ENCODE data around the gene C6orf136.
A peak's percentile ranks its signal among the peaks of the same experiment; 100 is the strongest.
"Not testable (repeated sequence)": the region's sequence is repeated elsewhere in the genome, so short reads cannot be mapped to it uniquely, and the experiment has no call there.

C6orf136 gene

GRCh38 chr6:30646450-30647241, at the start of gene C6orf136:
Gene C6orf136 (plus strand): TSS chr6:30647133. CDS start chr6:30647232, 99 bp downstream.
- in situ Hi-C loops (cut with MboI; ENCODE audit: low sequenced_read_pairs, unreplicated experiment) = no loop called here
- DNase-seq (ENCODE audit: low spot score) = peak; percentile 99
- TF ChIP-seq CTCF (IDR thresholded peaks at IDR 0.05; ENCODE audit: borderline replicate concordance, control extremely low read depth, extremely low read depth, insufficient read depth, missing control alignments) = no peak

- peak; percentile 81 for TF ChIP-seq CTCF (IDR thresholded peaks at IDR 0.05; ENCODE audit: borderline replicate concordance, control extremely low read depth, extremely low read depth, insufficient read depth, missing control alignments)
- in situ Hi-C loops (cut with MboI; ENCODE audit: low sequenced_read_pairs, unreplicated experiment) = not testable (repeated sequence)
- peak; percentile 82 for DNase-seq (ENCODE audit: low spot score)
These were observed 49.4 kb upstream of the C6orf136 start for GRCh38 chr6:30597315-30598144.

GRCh38 chr6:30598912-30599624, 47.9 kb upstream of the C6orf136 start:
- DNase-seq (ENCODE audit: low spot score) = no peak
- TF ChIP-seq CTCF (IDR thresholded peaks at IDR 0.05; ENCODE audit: borderline replicate concordance, control extremely low read depth, extremely low read depth, insufficient read depth, missing control alignments) = no peak
- in situ Hi-C loops (cut with MboI; ENCODE audit: low sequenced_read_pairs, unreplicated experiment) = no loop called here

GRCh38 chr6:30599625-30600324, 47.2 kb upstream of the C6orf136 start:
- DNase-seq (ENCODE audit: low spot score) = no peak
- in situ Hi-C loops (cut with MboI; ENCODE audit: low sequenced_read_pairs, unreplicated experiment) = no loop called here
- TF ChIP-seq CTCF (IDR thresholded peaks at IDR 0.05; ENCODE audit: borderline replicate concordance, control extremely low read depth, extremely low read depth, insufficient read depth, missing control alignments) = no peak

GRCh38 chr6:30600451-30600961, 46.4 kb upstream of the C6orf136 start:
- no peak for DNase-seq (ENCODE audit: low spot score)
- in situ Hi-C loops (cut with MboI; ENCODE audit: low sequenced_read_pairs, unreplicated experiment) = no loop called here
- no peak for TF ChIP-seq CTCF (IDR thresholded peaks at IDR 0.05; ENCODE audit: borderline replicate concordance, control extremely low read depth, extremely low read depth, insufficient read depth, missing control alignments)

All from GM13976 (cell line).